Measurements from ENCODE around the gene ARHGEF26.

Gene ARHGEF26, protein sequence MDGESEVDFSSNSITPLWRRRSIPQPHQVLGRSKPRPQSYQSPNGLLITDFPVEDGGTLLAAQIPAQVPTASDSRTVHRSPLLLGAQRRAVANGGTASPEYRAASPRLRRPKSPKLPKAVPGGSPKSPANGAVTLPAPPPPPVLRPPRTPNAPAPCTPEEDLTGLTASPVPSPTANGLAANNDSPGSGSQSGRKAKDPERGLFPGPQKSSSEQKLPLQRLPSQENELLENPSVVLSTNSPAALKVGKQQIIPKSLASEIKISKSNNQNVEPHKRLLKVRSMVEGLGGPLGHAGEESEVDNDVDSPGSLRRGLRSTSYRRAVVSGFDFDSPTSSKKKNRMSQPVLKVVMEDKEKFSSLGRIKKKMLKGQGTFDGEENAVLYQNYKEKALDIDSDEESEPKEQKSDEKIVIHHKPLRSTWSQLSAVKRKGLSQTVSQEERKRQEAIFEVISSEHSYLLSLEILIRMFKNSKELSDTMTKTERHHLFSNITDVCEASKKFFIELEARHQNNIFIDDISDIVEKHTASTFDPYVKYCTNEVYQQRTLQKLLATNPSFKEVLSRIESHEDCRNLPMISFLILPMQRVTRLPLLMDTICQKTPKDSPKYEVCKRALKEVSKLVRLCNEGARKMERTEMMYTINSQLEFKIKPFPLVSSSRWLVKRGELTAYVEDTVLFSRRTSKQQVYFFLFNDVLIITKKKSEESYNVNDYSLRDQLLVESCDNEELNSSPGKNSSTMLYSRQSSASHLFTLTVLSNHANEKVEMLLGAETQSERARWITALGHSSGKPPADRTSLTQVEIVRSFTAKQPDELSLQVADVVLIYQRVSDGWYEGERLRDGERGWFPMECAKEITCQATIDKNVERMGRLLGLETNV

DNA sequence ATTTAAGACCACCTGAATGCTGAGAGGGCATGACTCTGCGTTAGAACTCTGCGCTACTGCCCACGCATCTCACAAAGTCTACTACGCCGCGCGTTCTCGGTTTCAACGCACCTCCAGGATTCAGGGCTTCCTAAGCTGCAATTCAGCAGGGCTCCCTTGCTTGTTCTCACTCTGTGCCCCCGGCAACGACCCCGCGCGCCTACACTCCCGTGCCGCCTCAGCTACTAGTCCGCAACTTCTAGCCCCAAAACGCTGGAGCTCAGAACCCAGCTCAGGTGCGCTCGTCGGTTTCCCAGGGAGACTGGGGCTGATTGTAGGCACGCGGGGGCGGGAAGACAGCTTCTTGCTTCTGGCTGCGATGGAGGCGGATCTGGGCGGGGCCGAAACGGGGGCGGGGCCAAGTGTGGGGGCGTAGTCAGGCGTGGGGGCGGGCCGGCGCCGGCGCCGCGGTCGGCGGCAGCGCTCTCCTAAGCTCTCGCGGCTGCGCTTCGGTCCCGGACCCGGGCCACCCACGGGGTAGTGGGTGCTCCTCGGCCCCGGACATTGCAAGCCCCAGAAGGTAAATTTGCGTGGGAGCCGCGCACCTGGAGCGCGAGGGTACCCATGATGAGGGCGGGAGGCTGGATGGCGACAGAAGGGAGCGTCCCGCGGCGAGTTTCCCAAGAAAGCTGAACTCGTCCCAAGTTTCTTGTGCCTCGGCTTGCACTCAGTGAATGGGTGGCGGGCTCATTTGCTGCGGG, at the start of gene ARHGEF26:
TSS of gene ARHGEF26 (plus strand) at position 430 of the 740 bp plus-strand sequence. CDS start 603 bp downstream, outside the sequence.
- in situ Hi-C loops (cut with HindIII; ENCODE audit: low sequenced_read_pairs): no loop called here

DNA sequence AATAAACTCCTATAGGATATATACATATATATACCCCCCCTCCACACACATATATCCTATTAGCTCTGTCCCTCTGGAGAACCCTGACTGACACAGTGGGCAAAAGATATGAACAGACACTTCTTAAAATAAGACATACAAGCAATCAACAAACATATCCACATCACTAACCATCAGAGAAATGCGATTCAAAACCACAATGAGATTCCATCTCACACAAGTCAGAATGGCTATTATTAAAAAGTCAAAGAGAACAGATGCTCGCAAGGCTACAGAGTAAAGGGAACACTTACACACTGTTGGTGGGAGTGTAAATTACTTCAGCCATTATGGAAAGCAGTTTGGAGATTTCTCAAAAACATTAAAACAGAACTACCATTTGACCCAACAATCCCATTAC, 46.2 kb upstream of the ARHGEF26 start:
- in situ Hi-C loops (cut with HindIII; ENCODE audit: low sequenced_read_pairs): loop anchor here (25.0 kb wide), 1 partner anchor 187 kb away; no protein-coding TSS in a partner anchor

DNA sequence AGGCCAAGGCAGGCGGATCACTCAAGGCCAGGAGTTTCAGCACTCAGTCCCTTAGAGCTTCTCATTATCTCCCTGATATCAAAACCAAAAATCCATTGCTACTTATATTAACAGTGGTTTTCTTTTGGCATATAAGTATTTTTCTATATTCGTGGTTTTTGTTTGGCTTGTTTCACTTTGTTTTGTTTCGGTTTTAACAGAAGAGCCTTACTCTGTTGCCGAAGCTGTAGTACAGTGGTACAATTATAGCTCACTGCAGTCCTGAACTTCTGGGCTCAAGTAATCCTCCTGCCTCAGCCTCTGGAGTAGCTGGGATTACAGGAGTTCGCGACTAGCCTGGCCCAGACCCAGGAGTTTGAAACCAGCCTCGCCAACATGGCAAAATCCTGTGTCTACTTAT, 42.5 kb upstream of the ARHGEF26 start:
- in situ Hi-C loops (cut with HindIII; ENCODE audit: low sequenced_read_pairs): loop anchor here (25.0 kb wide), 1 partner anchor 184 kb away; no protein-coding TSS in a partner anchor

DNA sequence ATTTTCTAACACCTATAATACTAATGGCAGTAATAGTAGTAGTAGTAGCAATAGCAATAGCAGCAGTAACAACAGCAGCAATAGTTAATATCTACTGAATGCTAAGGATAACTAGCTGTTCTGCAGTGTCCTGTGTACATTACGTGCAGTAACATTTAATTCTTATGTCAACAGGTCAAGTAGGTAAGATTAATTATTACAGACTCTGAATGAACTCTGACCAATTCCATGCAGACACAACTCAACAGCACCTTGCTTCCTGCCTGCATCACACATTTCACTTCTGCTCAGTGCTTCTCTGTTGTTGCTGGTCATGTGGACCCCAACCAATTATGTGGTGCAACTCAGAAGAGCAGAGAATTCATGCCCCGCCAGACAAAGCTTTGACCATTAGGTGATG, 39.9 kb upstream of the ARHGEF26 start:
- in situ Hi-C loops (cut with HindIII; ENCODE audit: low sequenced_read_pairs): loop anchor here (5.0 to 25.0 kb wide), 2 partner anchors 69 to 181 kb away; no protein-coding TSS in a partner anchor

DNA sequence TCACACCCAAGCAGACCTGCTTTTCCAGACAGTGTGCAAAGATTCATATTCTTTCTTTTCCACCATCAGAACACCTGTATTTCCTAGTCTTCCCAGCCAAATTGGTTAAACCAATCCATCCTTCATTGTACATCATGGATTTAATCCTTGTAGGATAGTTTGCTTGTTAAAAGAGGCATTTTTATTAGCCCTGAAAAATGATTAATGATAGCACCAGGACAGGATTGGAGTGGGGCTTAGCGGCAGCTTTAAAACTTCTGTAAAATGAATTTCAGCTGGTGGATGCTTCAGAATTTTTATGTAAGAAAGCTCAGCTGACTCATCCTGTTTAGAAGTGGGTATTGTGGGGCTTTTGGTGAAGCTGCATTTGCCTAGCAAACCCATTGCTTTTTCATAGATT, 36.1 kb upstream of the ARHGEF26 start:
- in situ Hi-C loops (cut with HindIII; ENCODE audit: low sequenced_read_pairs): loop anchor here (25.0 kb wide), 1 partner anchor 177 kb away; no protein-coding TSS in a partner anchor

DNA sequence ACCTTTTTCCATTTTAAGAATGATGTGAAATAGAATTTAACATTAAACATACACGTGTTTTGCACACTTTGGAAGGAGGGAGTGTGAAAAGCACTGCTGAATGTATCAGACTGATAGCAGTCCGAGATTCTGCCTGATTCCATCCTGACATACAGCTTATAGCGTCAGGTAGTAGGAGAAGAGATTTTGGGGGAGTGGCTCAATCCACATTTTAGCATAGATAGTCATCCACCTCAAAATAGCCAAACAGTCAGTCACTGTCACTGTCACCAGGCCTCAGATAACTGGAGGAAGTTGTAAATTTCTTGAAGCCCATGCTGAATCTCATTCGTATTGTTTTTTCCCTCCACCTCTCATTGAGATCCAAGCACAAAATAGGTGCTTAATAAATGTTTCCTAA, 35.4 kb upstream of the ARHGEF26 start:
- in situ Hi-C loops (cut with HindIII; ENCODE audit: low sequenced_read_pairs): loop anchor here (25.0 kb wide), 1 partner anchor 177 kb away; no protein-coding TSS in a partner anchor

DNA sequence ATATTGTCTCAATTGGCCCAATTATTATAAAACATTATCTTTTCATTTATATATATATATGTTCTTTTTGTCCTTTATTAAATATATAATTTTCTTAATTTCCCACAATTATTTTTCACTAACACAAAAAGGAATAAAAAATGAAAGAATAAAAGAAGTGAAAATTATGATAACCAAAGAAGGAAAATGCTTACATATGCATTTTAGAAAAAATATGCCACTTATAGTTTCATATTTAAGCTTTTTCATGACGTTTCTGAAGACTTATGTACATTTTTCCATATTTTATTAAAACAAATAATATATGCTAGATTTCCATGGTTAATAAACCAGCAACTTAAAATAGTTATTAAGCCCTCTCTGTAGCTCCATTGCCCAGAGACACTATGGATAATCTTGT, 34.9 kb upstream of the ARHGEF26 start:
- in situ Hi-C loops (cut with HindIII; ENCODE audit: low sequenced_read_pairs): loop anchor here (25.0 kb wide), 1 partner anchor 176 kb away; no protein-coding TSS in a partner anchor

DNA sequence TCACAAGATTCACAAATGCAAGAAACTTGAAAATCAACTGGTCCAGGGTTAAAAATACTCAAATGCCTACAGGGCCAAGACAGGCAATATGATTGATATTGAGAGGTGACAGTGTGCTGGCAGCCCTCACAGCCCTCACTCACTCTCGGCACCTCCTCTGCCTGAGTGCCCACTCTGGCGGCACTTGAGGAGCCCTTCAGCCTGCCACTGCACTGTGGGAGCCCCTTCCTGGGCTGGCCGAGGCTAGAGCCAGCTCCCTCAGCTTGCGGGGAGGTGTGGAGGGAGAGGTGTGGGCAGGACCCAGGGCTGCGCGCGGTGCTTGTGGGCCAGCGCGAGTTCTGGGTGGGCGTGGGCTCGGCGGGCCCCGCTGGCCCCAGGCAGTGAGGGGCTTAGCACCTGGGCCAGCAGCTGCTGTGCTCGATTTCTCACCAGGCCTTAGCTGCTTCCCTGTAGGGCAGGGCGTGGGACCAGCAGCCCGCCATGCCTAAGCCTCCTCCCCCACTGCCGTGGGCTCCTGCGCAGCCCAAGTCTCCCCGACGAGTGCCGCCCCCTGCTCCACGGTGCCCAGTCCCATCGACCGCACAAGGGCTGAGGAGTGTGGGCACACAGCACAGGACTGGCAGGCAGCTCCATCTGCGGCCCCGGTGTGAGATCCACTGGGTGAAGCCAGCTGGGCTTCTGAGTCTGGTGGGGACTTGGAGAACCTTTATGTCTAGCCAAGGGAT, 33.3 kb upstream of the ARHGEF26 start:
- in situ Hi-C loops (cut with HindIII; ENCODE audit: low sequenced_read_pairs): loop anchor here (25.0 kb wide), 1 partner anchor 174 kb away; no protein-coding TSS in a partner anchor

DNA sequence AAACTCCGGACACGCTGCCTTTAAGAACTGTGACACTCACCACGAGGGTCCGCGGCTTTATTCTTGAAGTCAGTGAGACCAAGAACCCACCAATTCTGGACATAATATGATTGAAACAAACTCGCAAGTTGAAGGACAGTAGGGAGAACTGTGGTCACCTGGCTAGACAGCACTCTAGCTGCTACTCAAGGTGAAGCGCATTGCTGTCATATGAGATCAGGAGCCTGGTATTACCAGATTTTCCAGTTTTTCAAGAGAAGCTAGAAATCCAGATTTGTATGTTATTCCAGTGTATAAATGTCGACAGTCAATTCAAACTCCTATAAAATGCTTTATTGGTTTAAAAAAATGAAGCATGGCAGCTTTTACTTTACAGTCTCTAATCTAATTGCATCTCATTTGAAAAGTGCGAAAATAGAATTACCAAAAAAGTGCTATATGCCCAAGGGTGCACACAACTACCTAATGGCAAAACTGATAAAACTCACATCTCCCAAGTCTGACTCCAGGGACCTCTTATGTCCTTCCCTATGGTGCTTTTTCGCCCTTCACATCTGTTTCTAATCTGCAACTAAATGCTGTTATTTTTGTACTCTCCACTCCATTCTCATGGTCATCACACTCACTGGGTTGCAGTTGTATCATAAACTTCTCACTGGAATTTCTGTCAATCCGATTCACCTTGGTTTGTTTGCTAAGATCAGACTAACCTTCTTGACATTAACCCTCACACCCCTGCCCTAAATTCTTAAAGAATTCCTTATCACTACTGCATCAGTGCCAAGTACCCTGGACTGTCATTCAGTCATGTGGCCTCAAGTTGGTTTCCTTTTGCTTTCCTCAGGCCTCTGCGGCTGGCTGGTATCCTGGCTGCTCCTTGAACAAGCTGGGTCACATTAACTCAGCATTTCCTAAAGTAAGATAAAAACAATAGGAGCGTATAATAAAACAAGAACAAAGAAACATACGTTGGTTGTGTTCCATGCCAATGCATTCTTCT, 31.5 kb upstream of the ARHGEF26 start:
- in situ Hi-C loops (cut with HindIII; ENCODE audit: low sequenced_read_pairs): loop anchor here (25.0 kb wide), 1 partner anchor 173 kb away; no protein-coding TSS in a partner anchor

DNA sequence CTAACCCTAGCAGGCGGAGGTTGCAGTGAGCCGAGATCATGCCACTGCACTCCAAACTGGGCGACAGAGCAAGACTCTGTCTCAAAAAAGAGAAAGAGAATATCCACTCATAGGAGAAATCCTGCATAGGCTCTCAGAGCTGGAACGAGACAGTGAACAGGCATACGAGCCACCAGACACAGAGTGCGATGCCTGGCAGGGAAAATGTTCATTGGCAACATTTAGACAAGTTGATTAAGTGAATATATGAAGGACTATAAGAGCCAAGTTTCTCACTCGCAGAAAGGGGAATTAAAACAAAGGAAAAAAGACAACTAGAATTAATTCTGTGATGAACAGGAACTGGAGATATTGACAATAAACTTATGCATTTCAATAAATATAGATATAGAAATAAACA, 27.1 kb upstream of the ARHGEF26 start:
- in situ Hi-C loops (cut with HindIII; ENCODE audit: low sequenced_read_pairs): loop anchor here (25.0 kb wide), 1 partner anchor 168 kb away; no protein-coding TSS in a partner anchor

DNA sequence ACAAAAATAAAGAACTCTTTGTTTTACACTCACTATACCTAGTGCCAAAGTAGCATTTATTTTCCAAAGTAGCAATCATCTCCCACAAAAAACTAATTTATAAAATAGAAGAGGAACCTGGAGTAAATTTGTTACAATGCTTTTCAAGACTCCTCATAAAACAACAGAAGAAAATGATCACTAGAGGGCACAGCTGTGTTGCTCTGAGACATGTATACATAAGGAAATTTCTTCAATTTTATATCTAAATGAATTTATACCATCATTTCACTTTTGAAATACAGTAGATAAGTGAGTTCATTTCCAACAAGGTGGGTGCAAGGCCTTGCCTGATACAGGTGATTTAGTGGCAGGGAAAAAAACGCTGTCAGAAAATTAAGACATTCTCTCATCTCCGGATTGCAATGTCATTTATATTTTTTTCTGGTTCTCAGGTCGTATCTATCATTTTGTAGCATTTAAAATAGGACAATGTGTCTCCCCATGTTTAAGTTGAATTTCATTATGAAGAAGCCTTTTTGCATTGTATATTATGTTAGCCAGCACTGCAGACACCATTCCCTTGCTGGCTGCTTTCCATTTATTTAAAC, 25.3 kb upstream of the ARHGEF26 start:
- in situ Hi-C loops (cut with HindIII; ENCODE audit: low sequenced_read_pairs): loop anchor here (25.0 kb wide), 1 partner anchor 166 kb away; no protein-coding TSS in a partner anchor

DNA sequence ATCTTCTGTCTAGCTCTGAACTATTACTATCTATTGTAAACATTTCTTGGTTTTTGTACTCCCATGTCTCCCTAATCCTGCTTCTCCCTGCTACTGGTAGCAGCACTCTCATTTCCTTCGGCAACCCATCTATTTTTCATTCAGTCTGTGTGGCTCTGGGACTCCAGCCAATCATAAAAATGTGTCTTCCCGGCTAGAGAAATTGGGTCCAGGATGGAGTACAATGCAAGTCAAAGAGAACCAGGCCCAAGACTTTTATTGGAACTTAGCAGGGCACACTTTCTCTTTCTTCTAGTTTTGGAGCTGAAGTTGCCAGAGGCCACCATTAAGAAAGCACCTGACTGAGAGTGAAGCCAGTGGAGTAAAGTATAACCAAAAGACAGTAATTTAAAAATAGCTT, 22.8 kb upstream of the ARHGEF26 start:
- in situ Hi-C loops (cut with HindIII; ENCODE audit: low sequenced_read_pairs): loop anchor here (25.0 kb wide), 1 partner anchor 164 kb away; no protein-coding TSS in a partner anchor

DNA sequence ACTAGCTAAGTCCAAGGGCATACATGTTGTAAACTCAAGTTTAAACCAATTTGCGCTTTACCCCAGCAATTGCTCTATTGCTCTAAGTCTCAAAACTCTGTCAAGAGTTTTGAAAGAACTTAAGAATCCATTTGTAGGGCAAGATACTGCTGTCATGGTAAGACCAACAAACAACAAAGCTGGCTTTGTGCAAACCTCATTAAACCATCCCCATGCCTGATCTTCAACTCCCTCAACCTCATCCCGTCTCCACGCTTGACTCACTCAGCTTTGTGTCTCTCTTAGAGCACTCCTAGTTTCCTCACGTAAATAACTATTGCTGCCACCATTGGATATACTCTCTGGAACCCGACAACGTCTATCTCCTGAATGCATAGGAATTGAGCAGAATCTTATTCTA, 20.6 kb upstream of the ARHGEF26 start:
- in situ Hi-C loops (cut with HindIII; ENCODE audit: low sequenced_read_pairs): no loop called here

DNA sequence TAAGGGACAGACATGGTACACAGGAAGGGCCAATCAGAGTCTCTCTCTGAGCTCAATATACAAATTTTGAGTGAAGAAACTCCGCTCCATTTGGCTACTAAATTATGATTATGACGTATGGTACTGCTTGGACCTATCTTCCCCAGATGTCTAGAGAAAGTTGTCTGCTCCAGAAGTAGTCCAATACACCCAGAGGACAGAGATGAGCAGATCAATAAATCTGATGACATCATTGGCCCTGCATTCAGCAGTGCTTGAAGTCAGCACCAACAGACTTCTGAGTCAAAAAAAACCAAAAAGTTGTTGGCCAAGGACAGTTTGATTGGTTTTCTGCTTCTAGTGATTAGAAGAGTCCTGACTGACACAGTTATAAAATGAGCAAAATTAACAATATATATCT, 19.9 kb upstream of the ARHGEF26 start:
- in situ Hi-C loops (cut with HindIII; ENCODE audit: low sequenced_read_pairs): no loop called here

DNA sequence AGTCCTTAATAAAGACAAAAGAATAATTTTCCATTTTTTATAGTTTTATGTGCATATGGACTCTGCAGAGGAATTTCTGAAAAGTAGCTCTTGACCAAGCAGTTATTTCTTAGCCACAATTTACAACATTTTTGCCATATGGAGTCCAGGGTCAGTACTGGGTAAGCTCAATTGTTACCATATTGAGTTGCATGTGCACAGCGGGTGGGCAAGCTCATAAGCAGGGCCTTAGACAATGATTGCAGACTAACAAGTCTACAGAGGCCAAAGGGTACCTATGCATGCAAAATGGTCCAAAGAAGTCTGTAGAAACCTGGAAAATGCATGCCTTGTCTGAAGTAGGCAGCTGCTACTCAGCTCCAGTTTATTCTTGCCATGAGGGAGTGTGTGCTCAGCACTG, 19.0 kb upstream of the ARHGEF26 start:
- in situ Hi-C loops (cut with HindIII; ENCODE audit: low sequenced_read_pairs): no loop called here

DNA sequence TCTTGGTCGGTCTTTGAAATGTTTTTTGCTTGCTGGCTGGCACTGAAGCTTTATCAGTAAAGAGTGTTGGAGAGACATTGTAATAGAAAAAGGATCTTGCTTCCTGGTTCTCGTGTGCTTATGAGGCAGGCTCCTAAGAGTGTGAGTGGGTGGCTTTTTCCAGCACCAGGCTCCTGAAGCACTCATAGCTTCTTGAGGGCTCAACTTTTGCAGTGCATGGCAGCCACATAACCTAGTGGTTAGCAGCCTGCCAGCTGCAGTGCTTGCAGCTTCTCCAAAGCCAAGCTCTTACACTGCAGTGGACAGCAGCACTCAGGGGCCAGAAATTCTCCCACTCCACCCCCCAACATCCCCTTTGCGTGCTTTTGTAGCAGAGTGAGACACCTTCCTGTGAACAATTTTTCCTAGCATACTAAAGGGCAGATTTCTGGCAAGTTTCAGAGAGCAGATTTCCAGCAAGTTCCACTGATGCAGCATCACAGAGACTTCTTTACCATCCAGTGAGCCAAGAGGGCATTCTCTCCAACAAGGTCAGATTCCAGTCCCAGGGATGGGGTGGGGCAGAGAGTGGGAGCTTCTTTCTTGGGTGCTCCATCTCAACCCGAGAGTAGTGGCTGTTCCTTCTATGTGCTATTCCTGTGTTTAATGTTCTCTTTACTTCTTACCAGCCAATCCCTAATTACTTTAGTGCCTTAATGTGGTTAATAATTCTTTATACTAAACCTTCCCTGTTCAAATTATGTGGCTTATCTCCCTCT, 15.8 kb upstream of the ARHGEF26 start:
- in situ Hi-C loops (cut with HindIII; ENCODE audit: low sequenced_read_pairs): no loop called here

DNA sequence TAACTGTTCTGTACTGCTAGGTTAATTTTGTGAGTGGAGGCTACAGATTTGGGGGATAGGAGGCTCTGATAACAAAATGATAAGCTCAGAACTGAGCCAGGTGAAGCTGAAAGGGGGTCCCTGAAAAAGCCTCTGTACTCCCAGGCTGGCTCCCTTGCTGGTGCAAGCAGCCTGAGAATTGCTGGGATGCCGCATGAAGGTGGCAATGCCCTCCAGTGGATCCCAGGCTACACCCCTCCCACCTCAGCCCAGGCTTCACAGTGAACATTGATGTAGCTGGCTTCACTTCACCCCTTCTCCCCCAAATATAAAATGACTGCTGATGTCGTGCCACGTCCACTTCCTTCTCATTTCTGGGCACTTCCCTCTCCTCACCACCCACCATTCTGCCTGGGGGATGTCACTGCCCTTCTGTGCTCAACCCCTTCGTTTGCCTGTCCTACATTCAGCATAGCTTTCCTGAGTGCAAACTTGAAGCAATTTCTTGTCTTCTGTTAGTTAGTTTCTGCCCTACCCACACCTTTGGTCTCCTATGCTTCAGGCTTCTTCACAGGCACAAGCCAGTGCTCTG, 9.7 kb upstream of the ARHGEF26 start:
- in situ Hi-C loops (cut with HindIII; ENCODE audit: low sequenced_read_pairs): no loop called here
